ENCODE measurements around the gene CGGBP1.
"Not testable (repeated sequence)": the region's sequence is repeated elsewhere in the genome, so short reads cannot be mapped to it uniquely, and the experiment has no call there.

Gene CGGBP1

DNA sequence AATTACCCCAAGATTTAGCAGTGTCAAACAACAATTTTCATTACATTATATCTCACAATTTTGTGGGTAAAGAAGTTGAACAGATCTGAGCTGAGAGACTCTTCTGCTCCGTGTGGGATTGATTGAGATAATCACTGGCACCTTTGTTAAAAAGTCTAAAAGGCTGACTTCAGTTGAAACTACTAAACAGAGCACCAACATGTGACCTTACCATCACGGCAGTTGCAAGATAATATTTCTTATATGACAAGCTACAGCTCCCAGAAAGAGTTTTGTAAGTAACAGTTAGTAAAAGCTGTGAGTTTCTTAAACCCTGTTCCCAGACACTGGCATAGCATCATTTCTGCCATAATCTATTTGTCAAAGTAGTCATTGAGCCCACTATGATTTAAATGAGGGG lies 25.0 kb downstream of the CGGBP1 start:
- no peak for DNase-seq

DNA sequence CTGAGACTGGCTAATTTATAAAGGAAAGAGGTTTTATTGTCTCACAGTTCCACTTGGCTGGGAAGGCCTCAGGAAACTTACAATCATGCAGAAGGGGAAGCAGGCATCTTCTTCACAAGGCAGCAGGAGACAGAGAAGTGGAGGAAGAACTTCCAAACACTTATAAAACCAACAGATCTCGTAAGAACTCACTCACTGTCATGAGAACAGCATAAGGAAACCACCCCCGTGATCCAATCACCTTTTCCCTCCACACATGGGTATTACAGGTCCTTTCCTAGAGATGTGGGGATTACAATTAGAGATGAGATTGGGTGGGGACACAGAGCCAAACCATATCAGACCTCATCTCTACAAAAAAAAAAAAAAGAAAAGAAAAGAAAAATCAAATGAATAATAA lies 25.7 kb downstream of the CGGBP1 start:
- no peak for DNase-seq

DNA sequence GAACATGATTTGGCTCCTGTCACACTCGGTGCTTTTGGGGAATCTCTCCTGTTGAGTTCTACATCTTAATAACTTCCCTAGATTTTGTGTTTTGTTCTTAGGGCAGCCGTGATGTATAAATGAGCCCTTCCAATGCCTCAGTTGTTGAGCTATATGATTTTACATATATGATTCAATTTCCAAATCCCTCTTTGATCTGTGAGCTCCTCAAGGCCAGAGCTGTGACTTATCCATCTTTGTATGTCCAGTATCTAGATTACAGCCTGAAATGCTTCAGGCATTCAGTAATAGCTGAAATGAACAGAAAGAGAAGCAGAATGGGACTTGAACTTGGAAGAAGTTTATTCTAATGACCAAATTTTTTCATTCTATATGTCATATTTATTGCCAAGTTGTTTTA lies 26.6 kb downstream of the CGGBP1 start:
- no peak for DNase-seq

DNA sequence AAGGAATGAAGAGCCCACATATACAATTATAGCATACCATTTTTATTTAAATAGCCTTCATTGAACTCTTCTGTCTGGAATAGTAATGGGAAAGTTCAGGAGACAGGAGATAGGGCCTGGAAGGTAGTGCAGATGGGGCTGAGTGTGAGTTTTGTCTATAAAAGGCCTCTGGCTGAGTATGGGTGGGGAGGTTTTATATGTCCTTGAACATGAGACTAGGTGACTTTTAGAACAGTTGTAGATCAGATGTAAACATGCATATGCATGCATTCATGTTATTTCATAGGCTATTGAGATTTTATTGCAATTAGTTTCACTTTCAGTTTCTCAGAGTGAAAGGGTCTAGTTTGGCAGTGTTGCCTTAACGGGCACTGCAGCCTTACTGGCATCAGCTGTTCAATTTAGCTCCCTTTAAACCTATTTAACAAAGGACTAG lies 27.1 kb downstream of the CGGBP1 start:
- no peak for DNase-seq

- no peak for DNase-seq
These were observed 28.6 kb downstream of the CGGBP1 start for GRCh38 chr3:88030210-88030609.

DNA sequence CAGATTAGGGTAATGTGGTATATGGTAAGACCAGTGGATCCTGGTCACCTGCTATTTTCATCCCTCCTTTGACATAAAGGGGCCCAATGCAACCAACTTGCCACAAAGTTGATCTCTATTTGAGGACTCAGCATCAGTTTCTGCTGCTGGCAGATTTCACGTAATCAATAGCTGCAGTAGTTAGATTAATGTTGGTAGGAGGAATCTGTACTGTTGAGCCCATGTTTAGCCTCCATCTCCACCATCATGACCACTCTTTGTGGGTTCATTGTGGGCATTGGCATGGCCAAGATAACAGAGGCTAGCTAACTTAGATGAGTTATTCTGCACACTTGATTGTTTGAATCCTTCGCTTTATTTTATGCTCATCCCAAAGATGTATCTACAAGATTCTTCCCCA lies 29.9 kb downstream of the CGGBP1 start:
- no peak for DNase-seq

DNA sequence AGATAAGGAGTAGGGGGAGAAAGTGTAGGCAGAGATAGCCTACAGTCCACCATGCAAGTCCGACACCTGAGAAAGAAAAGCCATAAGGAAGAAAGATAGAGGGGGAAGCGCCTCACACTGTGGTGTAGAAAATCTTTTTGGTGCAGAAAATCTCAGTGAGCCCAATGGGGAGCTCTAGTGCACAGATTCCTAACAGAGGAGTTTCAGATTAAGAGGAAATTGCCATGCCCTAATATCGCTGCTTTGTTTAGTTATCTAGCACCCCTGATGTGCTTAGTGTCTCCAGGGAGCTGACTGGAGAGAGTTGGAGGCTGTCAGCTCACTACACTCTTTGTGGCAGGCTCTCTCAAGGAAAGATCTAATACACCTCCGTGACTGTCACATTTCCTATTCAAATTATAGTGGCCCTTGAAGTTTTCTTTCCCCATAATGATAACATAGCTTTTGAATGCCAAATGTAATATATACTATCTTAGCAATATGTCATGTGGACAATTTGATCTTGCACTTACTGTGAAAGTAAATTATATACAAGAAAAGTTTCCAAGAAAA lies 33.7 kb downstream of the CGGBP1 start:
- DNase-seq: no peak

DNA sequence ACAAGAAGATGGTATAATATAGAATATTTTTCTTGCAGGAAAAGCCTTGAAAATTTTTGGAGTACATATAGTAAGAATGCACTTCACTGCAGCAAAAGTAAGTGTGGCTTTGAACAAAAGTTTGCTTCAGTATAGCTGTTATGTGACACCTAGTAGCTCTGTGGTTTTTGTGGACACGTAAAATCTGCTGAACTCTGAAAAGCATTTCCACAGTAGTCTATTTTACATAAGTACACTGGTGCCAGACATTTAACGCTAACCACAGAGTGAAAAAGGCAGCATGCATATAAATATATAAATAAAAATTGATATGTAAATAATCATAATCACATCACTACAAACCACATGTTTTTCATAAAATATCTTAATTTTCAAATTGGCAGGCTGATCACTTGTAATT lies 39.8 kb downstream of the CGGBP1 start:
- DNase-seq: no peak

DNA sequence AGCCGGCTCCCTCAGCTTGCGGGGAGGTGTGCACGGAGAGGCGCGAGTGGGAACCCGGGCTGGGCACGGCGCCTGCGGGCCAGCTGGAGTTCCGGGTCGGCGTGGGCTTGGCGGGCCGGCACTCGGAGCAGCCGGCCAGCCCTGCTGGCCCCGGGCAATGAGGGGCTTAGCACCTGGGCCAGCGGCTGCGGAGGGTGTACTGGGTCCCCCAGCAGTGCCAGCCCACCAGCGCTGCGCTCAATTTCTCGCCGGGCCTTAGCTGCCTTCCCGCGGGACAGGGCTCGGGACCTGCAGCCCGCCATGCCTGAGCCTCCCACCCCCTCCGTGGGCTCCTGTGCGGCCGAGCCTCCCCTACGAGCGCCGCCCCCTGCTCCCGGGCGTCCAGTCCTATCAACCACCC lies 43.1 kb downstream of the CGGBP1 start:
- not testable (repeated sequence) for DNase-seq

GRCh38 chr3:88013592-88013991 lies 45.2 kb downstream of the CGGBP1 start:
- DNase-seq: no peak

DNA sequence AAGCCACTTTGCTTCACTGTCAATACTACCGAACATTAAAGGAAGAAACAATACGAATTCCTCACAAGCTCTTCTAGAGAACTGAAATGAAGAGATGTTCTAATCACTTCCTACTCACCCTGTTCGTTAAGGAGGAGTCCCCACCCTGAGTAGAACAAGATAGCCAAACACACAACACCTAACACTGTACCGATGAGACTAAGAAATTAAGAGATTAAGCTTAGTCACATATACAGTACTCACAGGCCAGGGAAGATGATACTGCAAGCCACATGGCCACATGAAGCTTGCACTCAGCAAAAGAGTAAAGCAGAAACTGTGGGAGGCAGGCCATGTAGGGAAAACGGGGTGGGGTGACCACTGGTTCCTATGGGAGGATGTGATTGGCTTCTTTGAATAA lies 48.0 kb downstream of the CGGBP1 start:
- no peak for DNase-seq

DNA sequence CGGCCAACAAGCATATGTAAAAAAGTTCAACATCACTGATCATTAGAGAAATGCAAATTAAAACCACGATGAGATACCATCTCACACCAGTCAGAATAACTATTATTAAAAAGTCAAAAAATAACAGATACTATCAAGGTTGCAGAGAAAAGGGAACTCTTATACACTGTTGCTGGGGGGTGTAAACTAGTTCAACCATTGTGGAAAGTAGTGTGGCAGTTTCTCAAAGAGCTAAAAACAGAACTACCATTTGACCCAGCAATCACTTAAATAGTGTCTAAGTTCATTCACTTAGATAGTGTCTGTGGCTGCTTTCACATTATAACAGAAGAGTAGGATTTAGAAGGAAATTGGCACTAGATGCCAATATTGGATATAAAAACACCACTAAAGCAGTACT lies 49.7 kb downstream of the CGGBP1 start:
- no peak for DNase-seq

DNA sequence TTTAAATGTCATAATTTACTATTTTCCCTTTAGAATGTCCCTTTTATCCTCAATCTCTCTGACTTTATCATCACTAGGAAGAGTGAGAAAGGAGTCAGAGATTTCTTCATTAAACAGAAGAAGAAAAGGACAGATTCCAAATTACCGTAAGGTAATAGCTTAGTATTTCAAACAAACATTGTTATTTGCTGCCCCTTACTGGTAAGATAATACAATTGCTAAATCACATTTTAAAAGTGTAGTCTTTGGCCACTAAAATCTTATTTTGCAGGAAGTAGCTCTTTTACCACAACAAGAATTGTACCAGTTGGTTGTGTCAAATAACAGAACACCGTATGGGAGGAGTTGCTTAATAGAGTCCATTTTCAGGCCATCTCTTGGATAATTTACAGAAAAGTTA lies 53.7 kb downstream of the CGGBP1 start:
- DNase-seq: no peak

GRCh38 chr3:88003115-88003755 lies 55.6 kb downstream of the CGGBP1 start:
- DNase-seq: no peak

DNA sequence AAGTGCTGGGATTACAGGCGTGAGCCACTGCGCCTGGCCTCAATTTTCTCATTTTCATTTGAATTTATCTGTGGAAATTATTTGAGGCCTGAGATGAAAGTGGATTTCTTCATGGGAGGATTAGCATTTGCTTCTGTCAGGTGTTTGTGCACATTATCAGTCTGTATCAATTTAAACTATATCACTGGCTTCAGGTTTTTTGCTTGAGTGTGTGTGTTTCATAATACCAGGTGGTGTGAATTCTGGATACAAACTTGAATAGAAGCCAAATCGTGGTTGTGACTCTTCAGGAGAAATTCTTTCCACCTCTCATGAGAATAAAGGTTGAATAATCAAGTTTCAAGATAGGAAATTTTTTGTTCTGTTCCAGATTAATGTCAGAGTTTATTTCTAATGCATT lies 56.4 kb downstream of the CGGBP1 start:
- no peak for DNase-seq
